ENCODE measurements around the gene MAGI2.

The MAGI2 gene

GRCh38 chr7:79341902-79342301, 111.6 kb downstream of the MAGI2 start:
- no peak for ATAC-seq
- TF ChIP-seq ZFP3 (CRISPR knock-in tag; IDR thresholded peaks at IDR 0.05) = no peak
- TF ChIP-seq ZC3H10 (CRISPR knock-in tag; IDR thresholded peaks at IDR 0.05) = no peak
- no peak for TF ChIP-seq ESRRG (CRISPR knock-in tag; IDR thresholded peaks at IDR 0.05)

- TF ChIP-seq TCF4 (CRISPR knock-in tag; IDR thresholded peaks at IDR 0.05; ENCODE audit: borderline replicate concordance) (no peak), ARNTL (CRISPR knock-in tag; IDR thresholded peaks at IDR 0.05; ENCODE audit: borderline replicate concordance, low read depth) (no peak), CSRNP3 (CRISPR knock-in tag; IDR thresholded peaks at IDR 0.05) (no peak), SNAI2 (CRISPR knock-in tag; IDR thresholded peaks at IDR 0.05) (no peak), ESRRG (CRISPR knock-in tag; IDR thresholded peaks at IDR 0.05) (no peak), BACH2 (CRISPR knock-in tag; IDR thresholded peaks at IDR 0.05; ENCODE audit: borderline replicate concordance) (no peak), ZNF70 (CRISPR knock-in tag; IDR thresholded peaks at IDR 0.05) (no peak), GLIS3 (CRISPR knock-in tag; IDR thresholded peaks at IDR 0.05) (no peak), RARB (CRISPR knock-in tag; IDR thresholded peaks at IDR 0.05) (no peak), POU6F1 (CRISPR knock-in tag; IDR thresholded peaks at IDR 0.05; ENCODE audit: borderline replicate concordance, low read depth) (no peak), ZC3H10 (CRISPR knock-in tag; IDR thresholded peaks at IDR 0.05) (no peak), OSR1 (CRISPR knock-in tag; IDR thresholded peaks at IDR 0.05) (no peak), TOX (CRISPR knock-in tag; IDR thresholded peaks at IDR 0.05; ENCODE audit: borderline replicate concordance) (no peak), PPARA (CRISPR knock-in tag; IDR thresholded peaks at IDR 0.05; ENCODE audit: borderline replicate concordance) (no peak), TSHZ2 (CRISPR knock-in tag; IDR thresholded peaks at IDR 0.05) (no peak), CSDC2 (CRISPR knock-in tag; IDR thresholded peaks at IDR 0.05) (no peak), ZFP30 (CRISPR knock-in tag; IDR thresholded peaks at IDR 0.05) (no peak), CREB5 (CRISPR knock-in tag; IDR thresholded peaks at IDR 0.05; ENCODE audit: low read depth) (no peak), ZNF8 (CRISPR knock-in tag; IDR thresholded peaks at IDR 0.05) (no peak)
- no peak for ATAC-seq
Measured at GRCh38 chr7:79340212-79340611, 113.3 kb downstream of the MAGI2 start.

GRCh38 chr7:79339208-79339925, 114.1 kb downstream of the MAGI2 start:
- ATAC-seq = no peak
- TF ChIP-seq ZNF565 (CRISPR knock-in tag; conservative IDR thresholded peaks at IDR 0.05; ENCODE audit: low read depth) (no peak), ARNTL (CRISPR knock-in tag; IDR thresholded peaks at IDR 0.05; ENCODE audit: borderline replicate concordance, low read depth) (no peak), GLIS3 (CRISPR knock-in tag; IDR thresholded peaks at IDR 0.05) (no peak)

- ATAC-seq = no peak
- TF ChIP-seq ARNTL (CRISPR knock-in tag; IDR thresholded peaks at IDR 0.05; ENCODE audit: borderline replicate concordance, low read depth) (no peak), ZNF8 (CRISPR knock-in tag; IDR thresholded peaks at IDR 0.05) (no peak), ISL1 (CRISPR knock-in tag; IDR thresholded peaks at IDR 0.05) (no peak), ZC3H10 (CRISPR knock-in tag; IDR thresholded peaks at IDR 0.05) (no peak), ZFP3 (CRISPR knock-in tag; IDR thresholded peaks at IDR 0.05) (no peak), CSRNP3 (CRISPR knock-in tag; IDR thresholded peaks at IDR 0.05) (no peak), BACH2 (CRISPR knock-in tag; IDR thresholded peaks at IDR 0.05; ENCODE audit: borderline replicate concordance) (no peak), OSR1 (CRISPR knock-in tag; IDR thresholded peaks at IDR 0.05) (no peak)
Measured at GRCh38 chr7:79337717-79338116, 115.8 kb downstream of the MAGI2 start.

All from SK-N-SH treated with all-trans-retinoic acid at 6 μM for 48 hours (cell line).